Keratinocyte (primary cell): ENCODE measurements around the gene ARHGAP32. TPM values are rescaled to one million over a fixed set of nuclear protein-coding genes. Genes with fewer than 3 reads are reported as not detected.
A peak's percentile ranks its signal among the peaks of the same experiment; 100 is the strongest.
"Not testable (repeated sequence)": the region's sequence is repeated elsewhere in the genome, so short reads cannot be mapped to it uniquely, and the experiment has no call there.

Experiments
- DNase-seq: peaks from one replicate; pipeline ENCODE4 v3.0.0-alpha.2; 2011; ENCODE audit warnings: low read depth, missing footprints, low spot score
- FAIRE-seq: peaks from 2 replicates; lab custom pipeline; 2011; peaks lifted over from hg19 to GRCh38; lab: Jason Lieb, UNC
- H2AFZ ChIP-seq: 2 replicates; pipeline ENCODE4 v1.6.0; 2012; ENCODE audit warnings: low read length, control low read depth, inconsistent platforms; ENCODE audit not compliant: control insufficient read depth
- H3K27ac ChIP-seq: 2 replicates; pipeline ENCODE4 v1.5.1; 2011; ENCODE audit warnings: low read length; ENCODE audit not compliant: control insufficient read depth, insufficient read depth
- H3K27me3 ChIP-seq: 3 replicates; pipeline ENCODE4 v1.6.0; 2011; ENCODE audit warnings: low read length; ENCODE audit not compliant: control insufficient read depth, insufficient read depth; ENCODE audit errors: extremely low read depth
- H3K36me3 ChIP-seq, 2 experiments: 2 replicates in 1 of 2; 3 replicates in 1 of 2; pipeline ENCODE4 v1.5.1; 2011; ENCODE audit warnings: low read length in 2 of 2, mild to moderate bottlenecking in 1 of 2; ENCODE audit not compliant: control insufficient read depth in 2 of 2, insufficient read depth in 2 of 2; ENCODE audit errors: extremely low read depth in 1 of 2
- H3K4me1 ChIP-seq: 3 replicates; pipeline ENCODE4 v1.5.1; 2011; ENCODE audit warnings: low read length; ENCODE audit not compliant: control insufficient read depth, insufficient read depth; ENCODE audit errors: extremely low read depth
- H3K4me2 ChIP-seq: 3 replicates; pipeline ENCODE4 v1.6.0; 2011; ENCODE audit warnings: low read depth, low read length; ENCODE audit not compliant: control insufficient read depth, insufficient read depth; ENCODE audit errors: extremely low read depth
- H3K4me3 ChIP-seq, 3 experiments: fragments of 200-600 bp in 1 of 3; sonication (generic) in 1 of 3; 2 replicates in 2 of 3; 3 replicates in 1 of 3; pipeline ENCODE4 v1.5.1; 2011 to 2016; ENCODE audit warnings: low read length in 3 of 3, mild to moderate bottlenecking in 3 of 3, control low read depth in 2 of 3, inconsistent platforms in 1 of 3, low read depth in 1 of 3, mixed read lengths in 1 of 3, mixed run types in 1 of 3, moderate library complexity in 1 of 3; ENCODE audit not compliant: control insufficient read depth in 2 of 3, insufficient read depth in 2 of 3; ENCODE audit errors: extremely low read depth in 1 of 3
- H3K79me2 ChIP-seq: 2 replicates; pipeline ENCODE4 v1.6.0; 2012; ENCODE audit warnings: low read length; ENCODE audit not compliant: control insufficient read depth, insufficient read depth
- H3K9ac ChIP-seq: 3 replicates; pipeline ENCODE4 v1.6.0; 2011; ENCODE audit warnings: low read length; ENCODE audit not compliant: control insufficient read depth, insufficient read depth; ENCODE audit errors: extremely low read depth
- H3K9me1 ChIP-seq: 3 replicates; pipeline ENCODE4 v1.6.0; 2011; ENCODE audit warnings: low read length; ENCODE audit not compliant: control insufficient read depth, insufficient read depth; ENCODE audit errors: extremely low read depth
- H3K9me3 ChIP-seq: 2 replicates; pipeline ENCODE4 v1.5.1; 2012; ENCODE audit warnings: low read depth, low read length; ENCODE audit not compliant: control insufficient read depth
- H4K20me1 ChIP-seq: 3 replicates; pipeline ENCODE4 v1.6.0; 2011; ENCODE audit warnings: low read length; ENCODE audit not compliant: control insufficient read depth, insufficient read depth; ENCODE audit errors: extremely low read depth
- CTCF ChIP-seq, 3 experiments: IDR thresholded peaks in 1 of 3; conservative IDR thresholded peaks in 1 of 3; optimal IDR thresholded peaks in 1 of 3; 2 replicates in 2 of 3; 3 replicates in 1 of 3; pipeline versions ENCODE3 to v1.5.1; 2011; ENCODE audit warnings: low read length in 3 of 3, mild to moderate bottlenecking in 3 of 3, moderate library complexity in 2 of 3, control low read depth in 1 of 3, inconsistent platforms in 1 of 3; ENCODE audit not compliant: insufficient read depth in 2 of 3; ENCODE audit errors: extremely low read depth in 1 of 3
- EZH2 ChIP-seq: IDR thresholded peaks from one replicate; pipeline ENCODE4 v1.6.1; 2012; ENCODE audit warnings: inconsistent platforms, mild to moderate bottlenecking, low read length, moderate library complexity
- dilution Hi-C: fragments of 300-500 bp; cut with MboI; formaldehyde crosslinking; loops from one replicate; pipeline ENCODE4 v1.7.0; 2020; ENCODE audit warnings: low sequenced_read_pairs; ENCODE audit not compliant: extremely low pct_ligation_motif_present
- polyA plus RNA-seq, 5 experiments: library from polyadenylated mRNA; depleted of rRNA in 3 of 5; stranded (reverse) in 3 of 5; stranded (forward) in 1 of 5; unstranded in 1 of 5; fragments of >200 nt; gene quantifications; 1 replicate in 1 of 5; 2 replicates in 3 of 5; 3 replicates in 1 of 5; pipeline versions ENCODE4 v1.2.1 to v1.2.3, GENCODE V29; 2011 to 2012; ENCODE audit warnings: missing spikeins in 2 of 5, low read depth in 1 of 5, low replicate concordance in 1 of 5

The ARHGAP32 gene
- polyA plus RNA-seq, 1 donor (not counting 4 experiments of a cell fraction or from before 2014, with no cell fraction given): 10.8 TPM

- peaks cover 0 to 4% of the 10 kb centered on the region in 2 experiments for H3K36me3 ChIP-seq
- H2AFZ ChIP-seq: peak overlapping the region; percentile 74
- peak; percentile 46 for FAIRE-seq
- no peaks in the 10 kb centered on the region for H3K9me3 ChIP-seq
- DNase-seq: no peak
- H3K4me3 ChIP-seq: peak overlapping the region in 2 of 3 experiments; percentile 50 to 68
- peaks cover 37% of the 10 kb centered on the region for H3K79me2 ChIP-seq
- dilution Hi-C loops: no loop called here
- no peak for TF ChIP-seq EZH2
- no peak for TF ChIP-seq CTCF (optimal IDR thresholded peaks at IDR 0.05 in 1 of 3, IDR thresholded peaks at IDR 0.05 in 1 of 3, conservative IDR thresholded peaks at IDR 0.05 in 1 of 3; ENCODE audit: extremely low read depth in 1 of 3, insufficient read depth in 2 of 3, low read length in 3 of 3)
- peaks cover 36% of the 10 kb centered on the region for H3K4me1 ChIP-seq
- H3K27me3 ChIP-seq: no peaks in the 10 kb centered on the region
- H3K9me1 ChIP-seq: no peaks in the 10 kb centered on the region
- H4K20me1 ChIP-seq: no peaks in the 10 kb centered on the region
- peak overlapping the region; percentile 74 for H3K9ac ChIP-seq
- H3K27ac ChIP-seq: peak overlapping the region; percentile 95
- H3K4me2 ChIP-seq: peak overlapping the region; percentile 92
These were observed 50.2 kb downstream of the ARHGAP32 start for GRCh38 chr11:129141748-129142523.

GRCh38 chr11:129131316-129131715, 60.8 kb downstream of the ARHGAP32 start:
- H3K9me1 ChIP-seq: no peaks in the 10 kb centered on the region
- no peaks in the 10 kb centered on the region for H3K4me1 ChIP-seq
- no peak overlapping the region for H3K27ac ChIP-seq
- H3K36me3 ChIP-seq: no peaks in the 10 kb centered on the region
- FAIRE-seq: no peak
- H3K27me3 ChIP-seq: no peaks in the 10 kb centered on the region
- no peaks in the 10 kb centered on the region for H3K9me3 ChIP-seq
- H3K9ac ChIP-seq: no peak overlapping the region
- dilution Hi-C loops: no loop called here
- H4K20me1 ChIP-seq: no peaks in the 10 kb centered on the region
- H2AFZ ChIP-seq: no peak overlapping the region
- H3K4me2 ChIP-seq: no peak overlapping the region
- no peak overlapping the region for H3K4me3 ChIP-seq
- no peak for TF ChIP-seq EZH2
- no peak for TF ChIP-seq CTCF (optimal IDR thresholded peaks at IDR 0.05 in 1 of 3, IDR thresholded peaks at IDR 0.05 in 1 of 3, conservative IDR thresholded peaks at IDR 0.05 in 1 of 3; ENCODE audit: extremely low read depth in 1 of 3, insufficient read depth in 2 of 3, low read length in 3 of 3)
- no peak for DNase-seq
- H3K79me2 ChIP-seq: peaks cover 16% of the 10 kb centered on the region

- H3K4me1 ChIP-seq, H2AFZ ChIP-seq, FAIRE-seq, dilution Hi-C loops, H3K27me3 ChIP-seq, H3K9me1 ChIP-seq, H3K9ac ChIP-seq, H3K36me3 ChIP-seq, H3K27ac ChIP-seq, H3K4me3 ChIP-seq, DNase-seq, H3K9me3 ChIP-seq, H4K20me1 ChIP-seq, H3K4me2 ChIP-seq: not testable (repeated sequence)
- H3K79me2 ChIP-seq: peaks cover 15% of the 10 kb centered on the region
These were observed 63.1 kb downstream of the ARHGAP32 start for GRCh38 chr11:129128881-129129620.
